GM18511 (cell line): ENCODE results near the gene NCOA4.
"Not testable (repeated sequence)": the region's sequence is repeated elsewhere in the genome, so short reads cannot be mapped to it uniquely, and the experiment has no call there.

Source experiments
- ATAC-seq: cut with Tn5 transposase; IDR thresholded peaks from one replicate; pipeline ENCODE4 v1.9.1; 2021; ENCODE audit warnings: mild to moderate bottlenecking, moderate library complexity; ENCODE audit not compliant: unreplicated experiment

Gene NCOA4

GRCh38 chr10:46022978-46023702 is 7.3 kb downstream of the NCOA4 start:
- peak; percentile 85 for ATAC-seq

- ATAC-seq: no peak
Measured at GRCh38 chr10:46020344-46020657, 10.1 kb downstream of the NCOA4 start.

GRCh38 chr10:46019569-46020343 is 10.7 kb downstream of the NCOA4 start:
- ATAC-seq: peak; percentile 22

- no peak for ATAC-seq
Measured at GRCh38 chr10:46019177-46019528, 11.3 kb downstream of the NCOA4 start.

GRCh38 chr10:46018453-46019176 is 11.8 kb downstream of the NCOA4 start:
- no peak for ATAC-seq

- no peak for ATAC-seq
Measured at GRCh38 chr10:46017733-46018132, 12.7 kb downstream of the NCOA4 start.

- no peak for ATAC-seq
Measured at GRCh38 chr10:46016811-46017210, 13.6 kb downstream of the NCOA4 start.

- ATAC-seq: no peak
Measured at GRCh38 chr10:46016190-46016589, 14.2 kb downstream of the NCOA4 start.

GRCh38 chr10:46014683-46015405 is 15.6 kb downstream of the NCOA4 start:
- ATAC-seq: no peak

GRCh38 chr10:46014206-46014605 is 16.2 kb downstream of the NCOA4 start:
- ATAC-seq: no peak

- no peak for ATAC-seq
Measured at GRCh38 chr10:46012746-46013145, 17.7 kb downstream of the NCOA4 start.

- ATAC-seq: no peak
Measured at GRCh38 chr10:46006219-46006618, 24.2 kb downstream of the NCOA4 start.

GRCh38 chr10:46005383-46005782 is 25.0 kb downstream of the NCOA4 start:
- no peak for ATAC-seq

- no peak for ATAC-seq
Measured at GRCh38 chr10:46004963-46005362, 25.5 kb downstream of the NCOA4 start.

- ATAC-seq: no peak
Measured at GRCh38 chr10:46002916-46003693, 27.3 kb downstream of the NCOA4 start.

- not testable (repeated sequence) for ATAC-seq
Measured at GRCh38 chr10:46002189-46002687, 28.2 kb downstream of the NCOA4 start.

GRCh38 chr10:46001187-46001756 is 29.2 kb downstream of the NCOA4 start:
- no peak for ATAC-seq

GRCh38 chr10:46000538-46000937 is 29.9 kb downstream of the NCOA4 start:
- no peak for ATAC-seq

- not testable (repeated sequence) for ATAC-seq
Measured at GRCh38 chr10:45999955-46000354, 30.5 kb downstream of the NCOA4 start.
